ENCODE data around the gene PRR30.

GRCh38 chr2:27182346-27182745 is 43.1 kb upstream of the PRR30 start:
- TF ChIP-seq POLR2A (IDR thresholded peaks at IDR 0.05; ENCODE audit: low read depth, low read length), result no peak
- no peak for TF ChIP-seq PAX5 (IDR thresholded peaks at IDR 0.05; ENCODE audit: insufficient read depth, low read length, severe bottlenecking)
- no peak for TF ChIP-seq POLR2AphosphoS5 (IDR thresholded peaks at IDR 0.05; ENCODE audit: low read depth, low read length)
